HepG2 (cell line): ENCODE results near the gene MPV17L. TPM values are rescaled to one million over a fixed set of nuclear protein-coding genes. Genes with fewer than 3 reads are reported as not detected.

Experiments
- ELF3 ChIP-seq: IDR thresholded peaks from 2 replicates; pipeline ENCODE4 v1.6.1; 2016; ENCODE audit warnings: missing genetic modification reagents, missing compliant biosample characterization
- HNF1B ChIP-seq: sonication (generic); formaldehyde crosslinking; IDR thresholded peaks from 2 replicates; pipeline ENCODE4 v1.5.1; 2020; ENCODE audit warnings: mild to moderate bottlenecking, moderate library complexity, missing genetic modification reagents
- HOXA3 ChIP-seq: sonication (generic); formaldehyde crosslinking; IDR thresholded peaks from 2 replicates; pipeline ENCODE4 v1.5.0; 2020; ENCODE audit warnings: missing genetic modification reagents
- IRF2 ChIP-seq: IDR thresholded peaks from 2 replicates; pipeline ENCODE4 v1.6.1; 2018; ENCODE audit warnings: missing genetic modification reagents, missing compliant biosample characterization
- ISL2 ChIP-seq: sonication (generic); formaldehyde crosslinking; IDR thresholded peaks from 2 replicates; pipeline ENCODE4 v1.5.0; 2020; ENCODE audit warnings: missing genetic modification reagents
- ISX ChIP-seq: sonication (generic); formaldehyde crosslinking; conservative IDR thresholded peaks from 2 replicates; pipeline ENCODE4 v1.5.0; 2020; ENCODE audit warnings: missing genetic modification reagents
- KDM5B ChIP-seq: sonication (generic); formaldehyde crosslinking; IDR thresholded peaks from 2 replicates; pipeline ENCODE4 v1.4.0; 2020; ENCODE audit warnings: missing genetic modification reagents, mild to moderate bottlenecking, borderline replicate concordance
- KMT2A ChIP-seq: sonication (generic); formaldehyde crosslinking; IDR thresholded peaks from 2 replicates; pipeline ENCODE4 v1.4.0; 2020; ENCODE audit warnings: missing genetic modification reagents
- PATZ1 ChIP-seq: sonication (generic); formaldehyde crosslinking; IDR thresholded peaks from 2 replicates; pipeline ENCODE4 v1.4.0; 2020; ENCODE audit warnings: missing genetic modification reagents
- PAXIP1 ChIP-seq: sonication (generic); formaldehyde crosslinking; conservative IDR thresholded peaks from 2 replicates; pipeline ENCODE4 v1.4.0; 2020; ENCODE audit warnings: mild to moderate bottlenecking, missing genetic modification reagents, moderate library complexity
- TARDBP ChIP-seq: sonication (generic); formaldehyde crosslinking; IDR thresholded peaks from 2 replicates; pipeline ENCODE4 v1.8.0; 2022; ENCODE audit warnings: mild to moderate bottlenecking, missing genetic modification reagents
- ZBTB14 ChIP-seq: sonication (generic); formaldehyde crosslinking; IDR thresholded peaks from 2 replicates; pipeline ENCODE4 v1.4.0; 2020; ENCODE audit warnings: missing genetic modification reagents
- ZBTB2 ChIP-seq: sonication (generic); formaldehyde crosslinking; IDR thresholded peaks from 2 replicates; pipeline ENCODE4 v1.8.0; 2022; ENCODE audit warnings: low read depth, missing genetic modification reagents
- ZFP90 ChIP-seq: sonication (generic); formaldehyde crosslinking; IDR thresholded peaks from 2 replicates; pipeline ENCODE4 v1.8.0; 2022; ENCODE audit warnings: missing genetic modification reagents, mild to moderate bottlenecking, inconsistent platforms, borderline replicate concordance
- ZNF160 ChIP-seq: sonication (generic); formaldehyde crosslinking; IDR thresholded peaks from 2 replicates; pipeline ENCODE4 v1.8.0; 2022; ENCODE audit warnings: mild to moderate bottlenecking, inconsistent platforms, missing genetic modification reagents
- ZNF460 ChIP-seq: sonication (generic); formaldehyde crosslinking; IDR thresholded peaks from 2 replicates; pipeline ENCODE4 v1.5.1; 2020; ENCODE audit warnings: missing genetic modification reagents, mild to moderate bottlenecking, borderline replicate concordance
- ZNF619 ChIP-seq: sonication (generic); formaldehyde crosslinking; IDR thresholded peaks from 2 replicates; pipeline ENCODE4 v1.4.0; 2020; ENCODE audit warnings: mild to moderate bottlenecking, missing genetic modification reagents
- ZSCAN31 ChIP-seq: sonication (generic); formaldehyde crosslinking; IDR thresholded peaks from 2 replicates; pipeline ENCODE4 v1.5.0; 2020; ENCODE audit warnings: low read depth, mild to moderate bottlenecking, missing genetic modification reagents
- polyA plus RNA-seq, 8 experiments: library from polyadenylated mRNA; depleted of rRNA in 3 of 8; stranded (reverse) in 7 of 8; unstranded in 1 of 8; fragments of >200 nt; fragmentation: Illumina TruSeq in 4 of 8; extraction: Trizol in 4 of 8; gene quantifications; 2 replicates each; pipeline versions ENCODE4 v1.2.1 to v1.2.3, GENCODE V29; 2011 to 2016; ENCODE audit warnings: low read depth in 4 of 8, missing spikeins in 1 of 8, mixed read lengths in 1 of 8; ENCODE audit not compliant: insufficient read depth in 1 of 8
- total RNA-seq, 5 experiments: library from RNA; depleted of rRNA; stranded (reverse); fragments of >200 nt; fragmentation: Illumina TruSeq; extraction: Trizol; gene quantifications; 2 replicates each; pipeline ENCODE4 v1.2.3, GENCODE V29; 2016; ENCODE audit warnings: low read depth in 1 of 5

Gene MPV17L
- total and polyA plus RNA-seq, 2 of the 13 experiments (the other 11 are each of a cell fraction or from before 2014, with no cell fraction given) = 34.7 to 63.8 TPM

GRCh38 chr16:15395631-15396508 lies at the start of gene MPV17L (continued):
- TF ChIP-seq IRF2 (CRISPR knock-in tag) (peak; percentile 57; the same call in 1 of the 2 replicates), ISL2 (peak; percentile 60; the same call in 1 of the 2 replicates), HOXA3 (CRISPR knock-in tag) (peak; percentile 76; the same call in 1 of the 2 replicates), ISX (CRISPR knock-in tag) (0 out of 2 replicates have a peak, but pooled peaks have one; percentile 33), KDM5B (CRISPR knock-in tag) (peak; percentile 97), ZBTB14 (peak; percentile 83), KMT2A (CRISPR knock-in tag) (peak; percentile 37; the same call in 1 of the 2 replicates), ZNF460 (CRISPR knock-in tag) (0 out of 2 replicates have a peak, but pooled peaks have one; percentile 32), ZFP90 (CRISPR knock-in tag) (peak; percentile 53; the same call in 1 of the 2 replicates), ZBTB2 (CRISPR knock-in tag) (peak; percentile 45; the same call in 1 of the 2 replicates), ZNF619 (peak; percentile 61; the same call in 1 of the 2 replicates), ZSCAN31 (CRISPR knock-in tag) (0 out of 2 replicates have a peak, but pooled peaks have one; percentile 54), ELF3 (CRISPR knock-in tag) (peak; percentile 34; the same call in 1 of the 2 replicates), PAXIP1 (CRISPR knock-in tag) (peak; percentile 42; the same call in 1 of the 2 replicates), PATZ1 (CRISPR knock-in tag) (peak; percentile 92), ZNF160 (CRISPR knock-in tag) (peak; percentile 77; the same call in 1 of the 2 replicates), HNF1B (CRISPR knock-in tag) (peak; percentile 26; the same call in 1 of the 2 replicates), TARDBP (CRISPR knock-in tag) (peak; percentile 69)
